Cortex of kidney (tissue), 1 donor: ENCODE measurements around the gene ST3GAL4.
"Not testable (repeated sequence)": the region's sequence is repeated elsewhere in the genome, so short reads cannot be mapped to it uniquely, and the experiment has no call there.

Experiments used
- DNase-seq: peaks from one replicate; lab custom pipeline; 2025; lab: John Stamatoyannopoulos, UW

The ST3GAL4 gene

DNA sequence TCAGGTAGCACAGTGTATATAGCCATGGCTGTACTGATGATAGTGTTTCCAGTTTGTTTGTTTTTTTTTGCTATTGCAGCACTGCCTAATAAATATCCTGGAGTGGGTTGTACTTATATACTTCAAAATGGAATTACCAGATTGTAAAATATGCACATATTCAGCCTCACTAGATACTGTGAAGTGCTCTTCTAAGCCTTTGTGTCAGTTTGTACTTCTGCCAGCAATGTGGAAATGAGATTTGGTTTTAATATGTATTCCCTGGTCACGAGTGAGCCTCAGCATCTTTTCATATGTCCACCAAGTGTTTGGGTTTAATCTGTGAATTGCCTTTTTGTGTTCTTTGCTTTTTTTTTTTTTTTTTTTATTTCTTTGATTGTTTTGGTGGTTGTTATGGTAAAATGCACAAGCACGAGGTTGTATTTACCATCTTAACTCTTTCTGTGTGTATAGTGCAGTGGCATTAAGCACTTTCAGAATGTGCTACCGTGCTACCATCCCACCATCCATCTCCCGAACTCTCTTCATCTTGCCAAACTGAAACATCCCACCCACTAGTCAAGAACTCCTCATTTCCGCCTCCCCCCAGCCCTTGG lies 34.9 kb downstream of the ST3GAL4 start:
- DNase-seq = no peak

- no peak for DNase-seq
Observed at GRCh38 chr11:126391286-126391954, 35.9 kb downstream of the ST3GAL4 start.

GRCh38 chr11:126391970-126392632 lies 36.6 kb downstream of the ST3GAL4 start:
- no peak for DNase-seq

- no peak for DNase-seq
Observed at GRCh38 chr11:126392633-126393013, 37.1 kb downstream of the ST3GAL4 start.

DNA sequence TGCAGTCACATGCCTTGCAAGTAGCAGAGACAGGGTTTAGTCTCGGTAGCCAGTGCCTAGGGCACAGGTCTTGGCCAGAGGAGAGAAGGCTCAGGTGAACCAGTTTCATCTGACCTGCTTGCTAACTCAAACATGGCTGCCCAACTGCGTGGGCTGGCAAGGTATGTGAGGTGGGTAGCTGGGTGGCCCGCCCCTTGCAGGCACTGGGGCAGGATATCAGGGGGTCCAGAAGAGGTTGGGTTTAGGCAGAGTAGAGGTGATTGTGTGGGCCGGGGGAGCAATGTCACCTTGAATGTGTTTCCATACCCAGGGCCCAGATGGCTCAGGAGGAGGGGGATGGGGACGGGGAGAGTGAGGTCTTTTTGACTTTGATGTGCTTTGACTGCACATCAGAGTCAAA lies 37.7 kb downstream of the ST3GAL4 start:
- no peak for DNase-seq

DNA sequence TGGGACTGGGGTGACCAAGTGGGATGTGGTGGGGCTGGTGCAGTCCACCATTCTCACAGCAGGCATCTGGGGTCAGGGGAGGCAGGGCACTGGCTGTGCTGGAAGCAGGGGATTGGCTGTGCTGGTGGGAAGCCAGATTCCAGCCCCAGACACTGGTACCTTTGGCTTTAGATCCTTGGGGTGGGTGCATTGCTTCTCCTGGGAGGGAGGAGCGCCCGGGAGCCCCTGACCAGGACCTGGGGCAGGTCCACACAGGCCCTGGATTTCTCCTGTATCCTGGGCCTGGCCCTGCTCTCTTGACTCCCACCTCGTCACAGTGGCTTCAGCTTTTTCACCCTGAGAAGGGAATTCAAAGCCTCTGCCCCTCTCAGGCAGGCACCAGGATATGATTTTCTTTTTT lies 38.5 kb downstream of the ST3GAL4 start:
- no peak for DNase-seq

GRCh38 chr11:126394634-126395072 lies 39.2 kb downstream of the ST3GAL4 start:
- not testable (repeated sequence) for DNase-seq

- not testable (repeated sequence) for DNase-seq
Observed at GRCh38 chr11:126395784-126396183, 40.3 kb downstream of the ST3GAL4 start.

DNA sequence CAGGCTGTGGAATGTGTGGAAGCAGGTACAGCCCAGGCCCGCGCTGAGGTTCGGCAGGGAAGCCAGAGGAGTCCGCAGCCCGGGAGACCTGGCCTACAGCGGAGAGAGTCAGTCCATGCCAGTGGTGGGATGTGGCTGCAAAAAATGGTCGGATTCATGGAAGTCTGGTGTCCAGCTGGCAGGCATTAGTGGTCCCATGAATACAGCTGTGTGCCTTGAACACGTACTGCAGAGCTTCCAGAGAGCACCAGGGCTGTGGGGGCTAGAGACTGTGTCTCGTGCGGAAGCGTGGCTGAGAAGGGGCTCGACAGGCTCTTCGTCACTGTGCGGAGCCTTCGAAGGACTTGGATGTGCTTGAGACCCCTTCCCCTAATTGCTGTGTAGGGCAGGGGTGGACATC lies 40.8 kb downstream of the ST3GAL4 start:
- not testable (repeated sequence) for DNase-seq

GRCh38 chr11:126396965-126397364 lies 41.5 kb downstream of the ST3GAL4 start:
- no peak for DNase-seq

- no peak for DNase-seq
Observed at GRCh38 chr11:126398296-126398695, 42.8 kb downstream of the ST3GAL4 start.

- no peak for DNase-seq
Observed at GRCh38 chr11:126398721-126399120, 43.2 kb downstream of the ST3GAL4 start.

DNA sequence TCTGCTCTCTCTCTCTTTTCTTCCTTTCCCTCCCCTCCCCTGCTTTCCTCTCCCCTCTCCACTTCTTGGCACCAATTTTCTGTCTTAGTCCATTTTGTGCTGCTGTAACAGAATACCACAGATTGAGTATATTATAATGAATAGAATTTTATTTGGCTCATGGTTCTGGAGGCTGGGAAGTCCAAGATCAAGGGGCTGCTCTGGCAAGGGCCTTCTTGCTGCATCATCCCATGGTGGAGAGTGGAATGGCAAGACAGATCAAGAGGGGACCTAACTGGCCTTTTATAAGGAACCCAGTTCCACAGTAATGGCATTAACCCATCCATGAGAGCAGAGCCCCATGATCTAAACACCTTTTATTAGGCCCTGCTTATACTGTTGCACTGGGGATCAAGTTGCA lies 44.5 kb downstream of the ST3GAL4 start:
- DNase-seq = no peak

GRCh38 chr11:126400479-126400878 lies 45.0 kb downstream of the ST3GAL4 start:
- DNase-seq = no peak

DNA sequence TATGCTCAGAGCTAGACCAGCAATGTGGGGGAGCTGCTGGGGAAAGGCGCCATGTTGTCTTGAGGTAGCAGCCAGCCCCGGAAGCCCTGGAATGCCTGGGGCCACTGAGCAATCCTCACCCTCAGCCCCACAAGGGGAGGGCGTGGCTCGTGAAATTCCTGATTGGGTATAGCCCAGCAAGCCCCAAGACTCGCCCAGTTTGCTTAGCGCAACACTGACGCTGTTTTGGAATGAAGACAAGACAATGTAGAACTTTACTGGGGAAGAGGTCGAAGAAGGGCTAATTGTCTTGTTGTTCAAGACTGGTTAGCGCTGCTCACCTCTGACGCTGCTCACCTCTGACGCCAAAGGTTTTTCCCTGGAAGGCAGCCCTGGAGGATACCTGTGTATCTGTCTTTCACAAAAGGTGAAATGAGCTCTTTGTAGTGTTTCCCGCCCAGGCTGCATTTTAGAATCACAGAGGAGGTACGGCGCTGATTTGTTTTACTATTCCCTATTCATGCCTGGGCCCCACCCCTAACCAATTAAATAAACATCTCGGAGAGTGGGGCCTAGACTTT lies 47.6 kb downstream of the ST3GAL4 start:
- no peak for DNase-seq

DNA sequence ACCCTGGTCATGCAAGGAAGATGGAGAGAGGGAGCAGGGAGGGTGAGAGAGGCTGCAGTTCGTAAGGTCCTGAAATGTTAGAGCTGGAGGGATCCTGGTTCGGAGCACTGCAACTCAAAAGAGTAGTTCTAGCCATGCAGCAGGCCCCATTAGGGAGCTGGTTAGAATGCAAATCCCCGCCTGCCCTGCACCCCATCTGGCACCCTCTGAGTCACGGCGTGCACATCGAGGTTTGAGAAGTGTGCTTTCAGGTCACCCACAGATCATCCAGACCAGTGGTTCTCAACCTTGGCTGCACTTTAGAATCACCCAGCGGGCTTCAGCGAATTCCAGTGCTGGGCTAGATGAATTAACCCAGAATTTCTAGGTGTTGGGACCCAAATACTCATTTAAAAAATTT lies 48.2 kb downstream of the ST3GAL4 start:
- DNase-seq = no peak

DNA sequence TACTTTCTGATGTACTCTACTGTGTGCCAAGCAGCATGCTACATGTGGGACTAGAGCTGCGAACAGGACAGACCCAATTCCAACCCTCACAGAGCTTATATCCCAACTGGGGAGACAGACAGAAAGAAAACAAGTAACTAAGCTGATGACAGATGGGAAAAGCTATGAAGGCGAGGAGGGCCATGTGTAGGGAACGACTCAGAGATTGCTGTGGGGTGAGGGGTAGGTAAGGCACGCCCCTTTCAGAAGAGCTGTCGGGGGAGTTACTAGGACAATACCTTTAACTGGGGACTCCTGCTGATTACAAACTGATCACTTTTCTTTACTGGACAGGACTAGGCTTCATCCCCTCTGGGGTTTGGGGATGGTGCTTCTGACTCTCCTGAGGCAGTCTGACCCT lies 48.9 kb downstream of the ST3GAL4 start:
- no peak for DNase-seq

GRCh38 chr11:126405374-126405773 lies 49.9 kb downstream of the ST3GAL4 start:
- no peak for DNase-seq

- DNase-seq = no peak
Observed at GRCh38 chr11:126405906-126406305, 50.4 kb downstream of the ST3GAL4 start.

DNA sequence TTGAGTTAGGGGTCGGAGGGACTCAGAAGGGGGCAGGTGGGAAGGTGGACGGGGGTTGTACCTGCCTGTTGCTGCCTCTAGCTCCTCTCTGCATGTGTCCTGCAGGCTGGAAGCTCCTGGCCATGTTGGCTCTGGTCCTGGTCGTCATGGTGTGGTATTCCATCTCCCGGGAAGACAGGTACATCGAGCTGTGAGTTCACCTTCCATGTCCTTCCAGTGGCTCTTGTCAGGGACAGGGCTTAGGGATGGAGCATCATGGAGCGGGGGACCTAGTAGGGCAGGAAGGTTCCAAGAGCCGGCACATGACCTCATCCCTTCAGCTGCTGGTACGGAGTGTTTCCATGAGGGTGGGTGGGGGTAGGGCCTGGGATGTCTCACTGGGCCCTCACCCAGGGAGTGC lies 50.9 kb downstream of the ST3GAL4 start:
- no peak for DNase-seq

GRCh38 chr11:126407101-126407521 lies 51.6 kb downstream of the ST3GAL4 start:
- DNase-seq = no peak

DNA sequence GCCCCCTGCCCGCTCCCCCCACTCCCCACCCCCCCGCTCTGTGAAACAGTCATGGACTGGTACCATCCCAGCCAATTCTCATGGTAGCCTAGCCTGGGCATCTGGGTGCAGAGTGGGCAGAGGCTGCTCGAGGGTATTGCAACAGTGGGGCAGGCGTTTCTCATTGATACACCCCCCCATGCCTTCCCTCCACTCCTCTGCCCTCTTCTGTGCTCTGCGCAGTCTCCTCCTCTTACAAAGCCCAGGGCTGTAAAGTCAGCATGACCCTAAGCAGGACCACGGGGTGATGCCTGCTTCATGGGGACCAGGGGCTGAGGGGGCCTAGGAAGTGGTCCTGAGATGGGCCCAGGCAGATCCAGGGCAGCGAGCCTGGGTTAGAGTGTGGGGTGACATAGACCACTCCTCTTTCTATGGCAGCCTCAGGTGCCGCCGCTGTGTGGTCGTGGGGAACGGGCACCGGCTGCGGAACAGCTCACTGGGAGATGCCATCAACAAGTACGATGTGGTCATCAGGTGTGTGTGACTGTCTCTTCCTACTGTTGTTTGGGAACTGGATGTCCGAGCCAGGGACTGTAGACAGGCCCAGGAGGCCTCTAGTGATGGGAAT lies 52.3 kb downstream of the ST3GAL4 start:
- DNase-seq = no peak

DNA sequence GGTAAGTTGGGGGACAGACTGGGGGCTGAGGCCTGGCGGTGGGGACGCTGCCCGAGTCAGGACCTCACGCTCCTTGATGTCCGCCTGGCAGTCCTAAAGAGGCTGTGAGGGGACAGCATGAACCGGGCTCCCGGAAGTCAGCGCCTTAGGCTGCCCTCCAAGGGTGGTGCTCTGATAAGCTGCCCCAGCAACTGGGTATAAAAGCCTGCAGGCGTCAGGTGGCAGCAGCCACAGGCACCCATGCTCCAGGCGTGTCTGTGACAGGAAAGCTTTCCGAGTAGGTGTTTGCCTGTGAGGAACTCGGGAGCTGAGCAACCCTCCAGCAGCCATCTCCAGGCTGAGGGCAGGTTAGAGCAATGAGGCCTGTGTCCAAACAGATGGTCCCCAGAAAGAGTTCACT lies 53.0 kb downstream of the ST3GAL4 start:
- DNase-seq = no peak
